HG03280 (cell line): Measurements from ENCODE around the gene NFE2L2.
"Not testable (repeated sequence)": the region's sequence is repeated elsewhere in the genome, so short reads cannot be mapped to it uniquely, and the experiment has no call there.

Experiments used
- ATAC-seq: cut with Tn5 transposase; IDR thresholded peaks from one replicate; pipeline ENCODE4 v1.9.1; 2021; ENCODE audit warnings: mild to moderate bottlenecking, moderate library complexity; ENCODE audit not compliant: unreplicated experiment

NFE2L2 gene

GRCh38 chr2:177204417-177204816 lies 60.1 kb downstream of the NFE2L2 start:
- no peak for ATAC-seq

DNA sequence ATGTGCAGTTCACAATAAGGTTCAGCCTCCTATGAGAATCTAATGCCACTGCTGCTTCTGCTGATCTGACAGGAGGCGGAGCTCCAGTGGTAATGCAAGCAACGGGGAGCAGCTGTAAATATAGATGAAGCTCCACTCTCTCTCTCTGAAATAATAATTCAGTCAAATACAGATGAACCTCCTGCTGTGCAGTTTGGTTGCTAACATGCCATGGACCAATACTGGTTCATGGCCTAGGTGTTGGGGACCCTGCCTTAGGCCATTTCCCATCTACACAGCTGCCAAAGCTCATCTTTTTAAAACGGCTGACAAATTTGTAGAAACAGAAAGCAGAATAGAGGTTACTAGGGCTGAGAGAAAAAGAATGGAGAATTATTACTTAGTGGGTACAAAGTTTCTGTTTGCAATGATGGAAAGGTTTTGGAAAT lies 62.6 kb downstream of the NFE2L2 start:
- ATAC-seq: no peak

GRCh38 chr2:177200419-177200818 lies 64.1 kb downstream of the NFE2L2 start:
- ATAC-seq: not testable (repeated sequence)

- no peak for ATAC-seq
Observed at GRCh38 chr2:177195194-177195593, 69.3 kb downstream of the NFE2L2 start.

DNA sequence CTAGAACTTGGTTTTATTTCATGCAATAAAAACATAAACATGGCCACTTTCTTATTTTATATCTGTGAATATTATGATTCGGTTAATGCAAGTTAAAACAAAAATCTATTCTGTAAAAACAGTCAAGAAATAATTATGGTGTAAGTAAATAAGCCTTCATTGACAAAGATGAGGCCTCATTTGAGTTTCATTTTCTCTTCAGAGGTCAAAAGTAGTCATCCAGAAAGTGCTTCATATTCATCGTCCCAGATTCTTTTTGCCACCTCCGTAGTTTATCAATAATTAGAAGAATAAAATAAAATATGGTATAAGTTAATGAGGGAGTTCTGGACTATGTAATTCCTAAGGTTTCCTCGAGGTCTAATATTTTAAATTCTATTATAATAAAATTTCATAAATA lies 71.3 kb downstream of the NFE2L2 start:
- ATAC-seq: peak; percentile 65

- ATAC-seq: peak; percentile 53
Observed at GRCh38 chr2:177192788-177193187, 71.7 kb downstream of the NFE2L2 start.

- no peak for ATAC-seq
Observed at GRCh38 chr2:177190941-177191340, 73.6 kb downstream of the NFE2L2 start.

GRCh38 chr2:177188482-177189469 lies 75.8 kb downstream of the NFE2L2 start:
- no peak for ATAC-seq

DNA sequence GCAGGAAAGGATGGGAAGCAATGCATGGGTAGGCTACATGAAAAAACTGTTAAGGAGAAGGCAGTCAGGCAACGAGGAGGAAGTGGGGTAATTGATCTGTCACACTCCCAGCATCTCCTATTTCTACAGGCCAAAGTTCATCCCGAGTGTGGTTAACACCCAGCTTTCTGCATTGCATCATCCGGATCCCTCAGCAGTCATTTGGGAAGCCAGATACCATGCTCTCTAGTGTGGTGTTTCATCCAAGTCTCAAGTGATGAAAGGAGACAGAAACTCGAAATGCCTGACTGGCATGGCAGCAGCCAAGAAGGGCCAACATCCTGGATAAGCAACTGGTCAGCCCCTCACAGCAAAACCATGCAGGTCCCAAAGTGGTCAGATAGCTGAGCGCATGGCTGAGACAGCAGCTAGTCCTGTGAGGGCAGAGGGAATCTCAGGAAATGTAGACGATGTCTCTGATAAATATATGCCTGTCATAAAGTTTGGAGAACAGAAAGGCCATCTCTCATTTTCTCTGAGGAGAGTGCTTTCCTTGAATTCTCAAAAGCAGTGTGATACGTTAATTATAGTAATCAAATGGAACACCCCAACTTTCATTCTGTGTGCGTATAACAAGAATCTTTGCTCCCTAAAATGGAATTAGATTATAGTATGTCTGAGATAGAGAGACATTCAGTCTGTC lies 76.8 kb downstream of the NFE2L2 start:
- no peak for ATAC-seq

- not testable (repeated sequence) for ATAC-seq
Observed at GRCh38 chr2:177186038-177186437, 78.5 kb downstream of the NFE2L2 start.

GRCh38 chr2:177184606-177185005 lies 79.9 kb downstream of the NFE2L2 start:
- no peak for ATAC-seq

DNA sequence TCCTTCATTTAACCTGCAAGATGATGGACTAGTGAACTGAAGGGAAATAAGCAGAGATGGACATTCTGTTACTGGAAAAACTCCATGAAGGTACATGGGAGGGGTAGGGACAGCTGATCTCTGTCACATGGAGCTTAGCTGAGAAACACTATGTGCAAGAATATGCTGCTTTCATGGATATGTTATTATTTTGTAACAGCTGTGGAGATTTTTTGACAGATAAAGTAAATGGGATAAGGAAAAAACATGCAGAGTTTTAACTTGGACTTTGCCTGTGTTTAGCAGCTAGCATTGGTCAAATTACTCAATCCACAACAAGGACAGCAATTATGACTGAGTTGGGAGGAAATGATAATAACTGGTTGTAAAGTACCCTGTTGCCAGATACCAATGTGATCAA lies 80.7 kb downstream of the NFE2L2 start:
- ATAC-seq: no peak
